AG10803 (cell line): ENCODE measurements around the gene HSPB1.
"Not testable (repeated sequence)": the region's sequence is repeated elsewhere in the genome, so short reads cannot be mapped to it uniquely, and the experiment has no call there.

Experiments
- DNase-seq: peaks from one replicate; pipeline ENCODE4 v3.0.0; 2010; ENCODE audit warnings: low read depth
- H3K4me3 ChIP-seq: 2 replicates; pipeline ENCODE4 v1.5.1; 2011; ENCODE audit warnings: mild to moderate bottlenecking, low read length, control low read depth
- CTCF ChIP-seq: conservative IDR thresholded peaks from 2 replicates; pipeline ENCODE4 v1.5.1; 2011; ENCODE audit warnings: mild to moderate bottlenecking, low read length, control low read depth, inconsistent platforms

Gene HSPB1

GRCh38 chr7:76314042-76314721 is 11.7 kb downstream of the HSPB1 start:
- no peak overlapping the region for H3K4me3 ChIP-seq
- peak; percentile 100 for TF ChIP-seq CTCF
- DNase-seq, result peak; percentile 89

- not testable (repeated sequence) for DNase-seq, H3K4me3 ChIP-seq
Observed at GRCh38 chr7:76314740-76315139, 12.3 kb downstream of the HSPB1 start.

- DNase-seq, result no peak
- no peak for TF ChIP-seq CTCF
Observed at GRCh38 chr7:76315364-76315763, 12.9 kb downstream of the HSPB1 start.

GRCh38 chr7:76316984-76317781 is 14.7 kb downstream of the HSPB1 start:
- H3K4me3 ChIP-seq, result peak overlapping the region; percentile 94
- no peak for TF ChIP-seq CTCF
- no peak for DNase-seq

More at GRCh38 chr7:76315364-76315763, 12.9 kb downstream of the HSPB1 start:
- H3K4me3 ChIP-seq, result no peak overlapping the region

GRCh38 chr7:76317782-76318487 is 15.5 kb downstream of the HSPB1 start:
- TF ChIP-seq CTCF, result no peak
- H3K4me3 ChIP-seq, result peak overlapping the region; percentile 94
- DNase-seq, result peak; percentile 95

GRCh38 chr7:76318488-76319353 is 16.2 kb downstream of the HSPB1 start:
- peak overlapping the region; percentile 94 for H3K4me3 ChIP-seq
- peak; percentile 95 for DNase-seq
- TF ChIP-seq CTCF, result peak; percentile 54

- TF ChIP-seq CTCF, result no peak
- DNase-seq, result no peak
- no peak overlapping the region for H3K4me3 ChIP-seq
Observed at GRCh38 chr7:76325092-76325491, 22.6 kb downstream of the HSPB1 start.
